GM12801 (cell line): ENCODE results near the gene IL13.

Source experiments
- TF ChIP-seq, protein P1 (sequence below): IDR thresholded peaks from one replicate; pipeline ENCODE4 v1.5.1; 2011; ENCODE audit warnings: control low read depth; ENCODE audit not compliant: insufficient read length; ENCODE audit errors: extremely low read depth

Gene IL13

DNA sequence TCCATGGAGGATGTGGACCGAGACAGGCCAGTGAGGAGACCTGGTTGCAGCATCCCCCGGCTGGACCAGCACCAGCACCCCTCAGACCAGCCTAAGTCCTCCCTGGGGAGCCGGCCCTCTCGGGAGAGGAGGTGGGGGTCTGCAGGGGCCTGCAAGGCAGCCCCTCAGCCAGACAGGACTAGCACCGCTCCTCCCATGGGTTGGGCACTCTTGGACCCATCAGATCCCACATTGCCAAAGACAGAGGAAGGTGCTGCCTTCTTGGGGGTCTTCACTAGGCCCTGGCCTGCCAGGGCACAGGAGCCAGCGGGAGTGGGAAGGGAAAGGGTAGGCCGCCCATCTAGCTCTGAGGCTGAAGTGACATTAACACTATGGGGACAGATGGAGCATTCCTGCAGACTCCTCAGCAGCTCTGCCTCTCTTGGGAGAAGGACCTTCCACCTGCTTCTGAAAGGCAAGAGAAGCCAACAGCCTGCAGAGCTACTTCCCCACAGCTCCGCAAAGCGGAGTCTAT, 6.8 kb downstream of the IL13 start:
- TF ChIP-seq, protein P1, sequence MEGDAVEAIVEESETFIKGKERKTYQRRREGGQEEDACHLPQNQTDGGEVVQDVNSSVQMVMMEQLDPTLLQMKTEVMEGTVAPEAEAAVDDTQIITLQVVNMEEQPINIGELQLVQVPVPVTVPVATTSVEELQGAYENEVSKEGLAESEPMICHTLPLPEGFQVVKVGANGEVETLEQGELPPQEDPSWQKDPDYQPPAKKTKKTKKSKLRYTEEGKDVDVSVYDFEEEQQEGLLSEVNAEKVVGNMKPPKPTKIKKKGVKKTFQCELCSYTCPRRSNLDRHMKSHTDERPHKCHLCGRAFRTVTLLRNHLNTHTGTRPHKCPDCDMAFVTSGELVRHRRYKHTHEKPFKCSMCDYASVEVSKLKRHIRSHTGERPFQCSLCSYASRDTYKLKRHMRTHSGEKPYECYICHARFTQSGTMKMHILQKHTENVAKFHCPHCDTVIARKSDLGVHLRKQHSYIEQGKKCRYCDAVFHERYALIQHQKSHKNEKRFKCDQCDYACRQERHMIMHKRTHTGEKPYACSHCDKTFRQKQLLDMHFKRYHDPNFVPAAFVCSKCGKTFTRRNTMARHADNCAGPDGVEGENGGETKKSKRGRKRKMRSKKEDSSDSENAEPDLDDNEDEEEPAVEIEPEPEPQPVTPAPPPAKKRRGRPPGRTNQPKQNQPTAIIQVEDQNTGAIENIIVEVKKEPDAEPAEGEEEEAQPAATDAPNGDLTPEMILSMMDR: no peak

DNA sequence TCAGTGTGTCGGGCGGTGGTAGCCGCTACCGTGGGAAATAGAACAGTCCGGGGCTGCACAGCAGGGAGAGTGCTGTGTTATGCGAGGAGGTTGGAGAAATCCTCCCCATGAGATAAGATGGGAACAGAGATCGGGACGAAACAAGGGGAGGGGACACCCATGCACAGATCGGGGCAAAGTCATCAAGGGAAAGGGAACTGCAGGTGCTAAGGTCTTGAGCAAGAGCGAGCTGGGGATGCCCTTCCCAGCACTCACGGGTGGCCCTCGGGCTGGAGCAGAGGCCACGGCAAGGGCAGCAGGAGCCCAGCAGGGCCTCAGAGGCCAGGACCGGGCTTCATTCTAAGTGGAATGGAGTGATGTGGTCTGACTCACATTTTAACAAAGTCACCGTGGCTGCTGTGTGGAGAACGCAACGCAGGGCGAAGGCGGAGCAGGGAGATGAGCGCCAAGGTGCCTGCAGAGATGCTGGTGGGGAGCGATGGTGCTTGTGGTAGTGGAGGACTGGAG, 7.7 kb downstream of the IL13 start:
- TF ChIP-seq, protein P1: no peak

DNA sequence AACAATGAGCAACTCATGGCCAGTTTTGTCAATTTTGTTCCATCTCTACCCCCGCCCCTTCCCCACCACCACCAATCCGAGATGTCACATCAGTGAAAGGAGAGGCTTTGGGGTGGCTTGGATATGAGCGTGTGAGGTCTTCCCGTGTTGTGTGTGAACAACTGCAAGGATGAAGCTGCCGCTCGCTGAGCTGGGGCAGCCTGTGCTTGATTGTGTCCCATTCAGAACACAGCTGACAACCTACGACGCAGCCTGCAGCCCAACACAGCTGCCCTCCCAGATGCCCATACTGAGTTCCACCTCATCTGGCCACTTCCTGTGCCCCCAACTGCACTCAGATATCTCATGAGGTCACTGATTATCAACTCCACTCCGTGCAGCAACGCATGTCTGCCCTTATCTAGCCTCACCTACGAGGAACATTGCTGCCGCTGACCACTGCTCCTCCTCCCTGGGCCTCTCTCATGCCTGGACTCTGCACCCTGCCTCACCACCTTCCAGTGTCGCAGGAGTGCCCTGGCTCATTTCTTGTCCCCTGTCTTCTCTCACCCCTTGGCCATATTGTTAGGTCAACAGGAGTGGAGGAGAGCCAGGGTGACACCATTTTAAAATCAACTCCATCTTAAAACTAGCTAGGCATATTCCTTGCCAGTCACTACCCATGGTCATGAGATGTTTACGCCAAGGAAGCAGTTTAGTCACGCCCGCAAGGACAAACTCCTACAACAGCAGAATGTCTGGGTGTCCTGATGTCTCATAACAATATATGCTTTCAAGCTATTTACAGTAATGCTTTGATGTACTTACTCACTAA, 8.5 kb downstream of the IL13 start:
- TF ChIP-seq, protein P1: no peak

DNA sequence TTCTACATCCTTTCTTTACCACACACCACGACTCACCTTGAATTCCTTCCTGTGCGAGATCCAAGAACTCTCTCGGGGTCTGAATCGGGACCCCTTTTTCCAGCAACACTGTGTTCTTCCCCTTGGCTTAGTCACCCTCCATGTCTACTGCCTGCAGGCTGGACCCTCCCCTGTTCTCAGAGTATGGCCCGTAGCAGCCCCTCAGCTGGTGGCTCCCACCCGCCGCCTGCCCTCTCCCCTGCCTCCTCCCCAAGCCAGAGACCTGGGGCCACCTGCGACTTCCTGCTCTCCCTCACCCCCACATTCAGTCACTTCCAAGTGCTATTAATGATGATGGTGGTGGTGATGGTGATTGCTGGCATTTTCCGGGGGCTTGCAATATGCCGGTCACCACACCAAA, 9.3 kb downstream of the IL13 start:
- TF ChIP-seq, protein P1: no peak

DNA sequence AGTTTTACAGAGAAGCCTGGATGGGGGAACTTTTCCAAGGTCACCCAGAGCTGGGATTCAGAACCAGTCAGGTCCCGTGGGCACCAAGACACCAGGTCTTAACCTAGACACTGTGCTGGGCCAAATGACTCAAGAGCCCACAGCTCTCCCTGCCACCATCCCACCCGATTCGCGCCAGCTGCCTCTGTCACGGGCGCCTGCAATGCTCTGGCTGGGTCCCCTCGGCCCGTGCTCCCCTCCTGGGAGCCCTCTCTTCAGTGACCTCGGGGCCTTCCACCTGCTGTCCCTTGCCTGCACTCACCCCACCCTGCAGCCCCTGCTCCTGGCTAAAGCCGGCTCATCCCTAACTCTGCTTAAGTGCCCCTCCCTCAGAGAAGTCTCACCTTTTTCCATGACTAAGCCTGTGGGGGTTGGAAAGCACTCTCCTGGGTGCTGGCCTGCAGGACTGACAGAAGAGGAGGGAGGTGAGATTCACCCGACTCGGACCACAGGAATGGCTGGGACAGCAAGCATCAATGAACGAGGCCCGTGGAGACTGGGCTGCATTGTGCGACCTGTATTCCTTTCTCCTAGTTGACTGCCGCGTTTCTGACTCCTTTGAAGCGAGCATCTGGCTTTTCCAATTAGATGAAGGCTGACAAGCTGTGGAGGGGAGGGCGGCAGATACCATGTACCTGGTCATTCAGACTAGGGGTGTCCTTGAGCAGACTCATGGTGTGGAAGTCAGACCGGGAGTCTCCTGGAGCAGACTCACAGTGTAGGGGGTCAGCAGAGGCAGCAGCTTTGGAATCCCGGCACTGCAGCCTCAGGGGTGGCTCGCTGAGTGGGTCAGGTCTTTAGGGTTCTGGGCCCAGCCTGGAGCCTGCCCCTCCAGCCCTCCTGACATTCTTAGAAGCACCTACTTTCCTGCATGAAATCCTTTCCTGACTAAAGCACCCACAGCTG, 10.1 kb downstream of the IL13 start:
- TF ChIP-seq, protein P1: no peak

DNA sequence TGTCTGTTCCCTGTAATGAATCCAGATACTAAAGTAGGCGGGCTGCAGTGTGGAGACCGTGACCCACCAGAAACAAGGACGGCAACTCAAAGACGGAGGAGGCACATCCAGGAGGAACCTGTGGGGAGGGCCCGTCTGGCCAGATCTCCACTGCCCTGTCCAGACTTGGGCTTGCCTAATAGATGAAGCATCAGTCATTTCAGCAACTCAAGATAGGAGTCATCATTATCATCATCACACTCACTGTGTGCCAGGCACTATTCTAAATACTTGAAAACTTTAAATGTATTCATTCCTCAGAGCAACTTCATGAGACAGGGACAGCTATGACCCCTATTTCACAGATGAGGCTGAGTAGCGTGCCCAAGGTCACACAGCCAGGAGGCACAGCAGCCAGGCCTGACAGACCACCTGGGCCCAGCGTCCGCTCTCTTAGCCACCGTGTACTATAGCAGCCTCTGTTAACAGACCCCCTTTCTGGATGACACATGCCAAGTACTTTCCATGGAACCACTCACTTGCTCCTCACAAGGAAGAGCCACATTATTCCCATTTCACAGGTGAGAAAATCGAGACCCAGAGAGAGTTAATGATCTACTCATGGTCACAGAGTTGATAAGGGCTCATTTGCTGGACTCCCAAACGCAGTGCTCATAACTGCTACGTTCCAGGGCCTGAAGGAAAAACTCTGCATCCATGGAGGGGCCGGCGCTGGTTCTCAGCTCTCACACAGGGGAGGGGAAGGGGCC, 10.9 kb downstream of the IL13 start:
- TF ChIP-seq, protein P1: no peak
